H9 (cell line): ENCODE measurements around the gene CBFA2T2. TPM values are rescaled to one million over a fixed set of nuclear protein-coding genes. Genes with fewer than 3 reads are reported as not detected.

Experiments used
- DNase-seq: peaks from one replicate; pipeline ENCODE4 v3.0.0-alpha.2; 2017
- H2AFZ ChIP-seq: one replicate; pipeline ENCODE4 v1.6.1; 2013; ENCODE audit warnings: mild to moderate bottlenecking, low read length, control low read depth, moderate library complexity
- H2AK5ac ChIP-seq: 2 replicates; pipeline ENCODE4 v1.6.1; 2013; ENCODE audit warnings: low read length, control low read depth, mixed read lengths; ENCODE audit not compliant: insufficient read length
- H2BK120ac ChIP-seq: one replicate; pipeline ENCODE4 v1.6.1; 2013; ENCODE audit warnings: low read depth, mild to moderate bottlenecking, low read length, control low read depth, inconsistent platforms; ENCODE audit not compliant: poor library complexity, severe bottlenecking
- H2BK12ac ChIP-seq: 2 replicates; pipeline ENCODE4 v1.6.1; 2013; ENCODE audit warnings: low read length, control low read depth, mixed read lengths, low read depth; ENCODE audit not compliant: insufficient read length
- H2BK15ac ChIP-seq: 2 replicates; pipeline ENCODE4 v1.6.1; 2013; ENCODE audit warnings: low read depth, low read length, control low read depth
- H2BK20ac ChIP-seq: one replicate; pipeline ENCODE4 v1.6.1; 2013; ENCODE audit warnings: low read depth, mild to moderate bottlenecking, low read length, control low read depth, inconsistent platforms; ENCODE audit not compliant: poor library complexity, severe bottlenecking
- H2BK5ac ChIP-seq: 2 replicates; pipeline ENCODE4 v1.6.1; 2013; ENCODE audit warnings: low read length, control low read depth, mixed read lengths; ENCODE audit not compliant: insufficient read length
- H3K14ac ChIP-seq: 2 replicates; pipeline ENCODE4 v1.6.1; 2013; ENCODE audit warnings: low read length, control low read depth; ENCODE audit not compliant: insufficient read depth
- H3K18ac ChIP-seq: 2 replicates; pipeline ENCODE4 v1.6.1; 2013; ENCODE audit warnings: low read depth, mild to moderate bottlenecking, mixed read lengths, low read length, control low read depth; ENCODE audit not compliant: insufficient read length
- H3K23ac ChIP-seq: 2 replicates; pipeline ENCODE4 v1.6.1; 2013; ENCODE audit warnings: low read length, control low read depth, mixed read lengths, low read depth; ENCODE audit not compliant: insufficient read length
- H3K23me2 ChIP-seq: 2 replicates; pipeline ENCODE4 v1.6.1; 2013; ENCODE audit warnings: low read depth, mild to moderate bottlenecking, mixed read lengths, low read length, control low read depth; ENCODE audit not compliant: insufficient read length, poor library complexity, severe bottlenecking
- H3K27ac ChIP-seq: 2 replicates; pipeline ENCODE4 v1.5.1; 2013; ENCODE audit warnings: low read length, control low read depth, mixed read lengths, low read depth; ENCODE audit not compliant: insufficient read length
- H3K27me3 ChIP-seq: 2 replicates; pipeline ENCODE4 v1.6.1; 2013; ENCODE audit warnings: low read length, control low read depth, inconsistent platforms; ENCODE audit not compliant: insufficient read depth
- H3K4ac ChIP-seq: 2 replicates; pipeline ENCODE4 v1.6.1; 2013; ENCODE audit warnings: low read depth, mild to moderate bottlenecking, control low read depth, inconsistent platforms, low read length, moderate library complexity
- H3K4me1 ChIP-seq: 2 replicates; pipeline ENCODE4 v1.6.1; 2013; ENCODE audit warnings: low read length, control low read depth, inconsistent platforms; ENCODE audit not compliant: insufficient read depth
- H3K4me2 ChIP-seq: 2 replicates; pipeline ENCODE4 v1.6.1; 2013; ENCODE audit warnings: low read length, control low read depth, mixed read lengths; ENCODE audit not compliant: insufficient read length, insufficient read depth
- H3K56ac ChIP-seq: 2 replicates; pipeline ENCODE4 v1.6.1; 2013; ENCODE audit warnings: low read depth, mild to moderate bottlenecking, mixed read lengths, low read length, control low read depth; ENCODE audit not compliant: insufficient read length
- H3K79me1 ChIP-seq: 2 replicates; pipeline ENCODE4 v1.6.1; 2013; ENCODE audit warnings: low read depth, mild to moderate bottlenecking, moderate library complexity, low read length, control low read depth, inconsistent platforms; ENCODE audit not compliant: insufficient read depth, poor library complexity, severe bottlenecking
- H3K79me2 ChIP-seq: 2 replicates; pipeline ENCODE4 v1.6.1; 2013; ENCODE audit warnings: low read length, control low read depth, inconsistent platforms; ENCODE audit not compliant: insufficient read depth
- H3K9ac ChIP-seq: 2 replicates; pipeline ENCODE4 v1.6.1; 2013; ENCODE audit warnings: low read length, control low read depth, mixed read lengths; ENCODE audit not compliant: insufficient read length; ENCODE audit errors: extremely low read depth
- H3K9me3 ChIP-seq: one replicate; pipeline ENCODE4 v1.6.1; 2013; ENCODE audit warnings: low read depth, low read length, inconsistent platforms; ENCODE audit not compliant: control insufficient read depth
- H3T11ph ChIP-seq: one replicate; pipeline ENCODE4 v1.6.1; 2013; ENCODE audit warnings: mild to moderate bottlenecking, low read length, control low read depth, inconsistent platforms
- H4K20me1 ChIP-seq: one replicate; pipeline ENCODE4 v1.6.1; 2013; ENCODE audit not compliant: control insufficient read depth, insufficient read length, insufficient read depth
- H4K5ac ChIP-seq: 2 replicates; pipeline ENCODE4 v1.6.1; 2013; ENCODE audit warnings: low read depth, mild to moderate bottlenecking, mixed read lengths, low read length, control low read depth; ENCODE audit not compliant: insufficient read length
- H4K8ac ChIP-seq: replicated peaks from 2 replicates; pipeline ENCODE4 v1.6.1; 2013; ENCODE audit warnings: low read length, control low read depth, mixed read lengths, low read depth; ENCODE audit not compliant: insufficient read length
- H4K91ac ChIP-seq: 2 replicates; pipeline ENCODE4 v1.6.1; 2013; ENCODE audit warnings: low read depth, mild to moderate bottlenecking, moderate library complexity, mixed read lengths, low read length, control low read depth; ENCODE audit not compliant: insufficient read length
- H3K27ac Mint-ChIP-seq, 3 experiments: 2 replicates in 2 of 3; 3 replicates in 1 of 3; pipeline ENCODE4 v1.8.0; 2020 to 2021; ENCODE audit warnings: mixed read lengths in 3 of 3, mild to moderate bottlenecking in 1 of 3, moderate library complexity in 1 of 3
- H3K27me3 Mint-ChIP-seq: 2 replicates; pipeline ENCODE4 v1.8.0; 2021; ENCODE audit warnings: low read depth, mild to moderate bottlenecking, moderate library complexity, mixed read lengths
- H3K36me3 Mint-ChIP-seq, 3 experiments: 2 replicates in 2 of 3; 3 replicates in 1 of 3; pipeline ENCODE4 v1.8.0; 2020 to 2021; ENCODE audit warnings: low read depth in 3 of 3, mixed read lengths in 3 of 3; ENCODE audit not compliant: insufficient read depth in 1 of 3
- H3K4me1 Mint-ChIP-seq, 2 experiments: 2 replicates each; pipeline ENCODE4 v1.8.0; 2020; ENCODE audit warnings: mixed read lengths in 2 of 2
- H3K4me3 Mint-ChIP-seq, 2 experiments: 2 replicates in 1 of 2; 3 replicates in 1 of 2; pipeline ENCODE4 v1.8.0; 2020 to 2021; ENCODE audit warnings: mild to moderate bottlenecking in 2 of 2, mixed read lengths in 2 of 2, moderate library complexity in 1 of 2
- H3K9me3 Mint-ChIP-seq, 2 experiments: 2 replicates in 1 of 2; 3 replicates in 1 of 2; pipeline ENCODE4 v1.8.0; 2020; ENCODE audit warnings: mild to moderate bottlenecking in 2 of 2, mixed read lengths in 2 of 2, moderate library complexity in 1 of 2
- CTCF ChIP-seq: fragments of 200-600 bp; sonication (generic); conservative IDR thresholded peaks from 3 replicates; pipeline ENCODE4 v1.8.0; 2021; ENCODE audit warnings: antibody characterized with exemption, mild to moderate bottlenecking
- WGBS: extraction: QIAGEN DNeasy Blood & Tissue Kit; methylation state at CpG from one replicate; pipeline ENCODE4 v1.1.7; 2013; ENCODE audit warnings: missing lambda C conversion rate, low lambda C conversion rate, mixed read lengths; ENCODE audit not compliant: insufficient read length; ENCODE audit errors: extremely low coverage; 5-methylcytosine and 5-hydroxymethylcytosine counted together
- total RNA-seq: library from RNA; stranded (reverse); gene quantifications from 2 replicates; pipeline ENCODE4 v1.2.1, GENCODE V29; 2021

The CBFA2T2 gene
- total RNA-seq, 1 experiment from 2014 or later: 11.2 TPM

- Histone ChIP-seq H2AK5ac (no peak overlapping the region), H3K27ac (no peak overlapping the region), H2BK20ac (no peak overlapping the region), H3K18ac (no peak overlapping the region), H2BK120ac (no peak overlapping the region), H3K4me1 (no peaks in the 10 kb centered on the region), H3K56ac (no peak overlapping the region), H3K79me1 (no peaks in the 10 kb centered on the region), H3K9ac (no peak overlapping the region), H3K4me2 (no peak overlapping the region), H2BK12ac (no peak overlapping the region), H4K91ac (no peak overlapping the region), H3K79me2 (no peaks in the 10 kb centered on the region), H3T11ph (no peak overlapping the region), H3K23me2 (no peaks in the 10 kb centered on the region), H3K14ac (peak overlapping the region; percentile 27; the same call in 1 of the 2 replicates), H3K4ac (no peak overlapping the region), H3K23ac (no peak overlapping the region), H4K8ac (no peak overlapping the region), H4K5ac (no peak overlapping the region), H2AFZ (no peak overlapping the region), H3K27me3 (no peaks in the 10 kb centered on the region), H2BK5ac (no peak overlapping the region), H4K20me1 (no peaks in the 10 kb centered on the region), H3K9me3 (no peaks in the 10 kb centered on the region), H2BK15ac (no peak overlapping the region)
- Mint-ChIP-seq H3K27me3 (no peaks in the 10 kb centered on the region), H3K4me1 (peaks cover 23 to 25% of the 10 kb centered on the region in 2 experiments), H3K4me3 (no peak overlapping the region), H3K9me3 (no peaks in the 10 kb centered on the region; a peak in 1 of 5 replicates), H3K27ac (peak overlapping the region in 1 of 3 experiments; percentile 85; a peak in 2 of 7 replicates), H3K36me3 (peaks cover 0 to 31% (median 4%) of the 10 kb centered on the region in 3 experiments; a peak in 5 of 7 replicates)
- no peak for TF ChIP-seq CTCF
- no peak for DNase-seq
- no CpG with 5 or more reads among the region's 14 CpGs for WGBS
These were observed 164.8 kb downstream of the CBFA2T2 start for GRCh38 chr20:33654680-33655161.
